ENCODE results near the gene PTAFR. TPM values are rescaled to one million over a fixed set of nuclear protein-coding genes. Genes with fewer than 3 reads are reported as not detected.

The PTAFR gene
- total RNA-seq, 2 donors from 2014 or later = 2.3 to 2.5 TPM

- Histone ChIP-seq H3K36me3 (no peaks in the 10 kb centered on the region), H3K27ac (no peak overlapping the region), H3K4me3 (no peak overlapping the region), H3K4me1 (replicated peaks) (no peaks in the 10 kb centered on the region), H3K9me3 (no peaks in the 10 kb centered on the region), H3K27me3 (replicated peaks; ENCODE audit: insufficient read depth) (no peaks in the 10 kb centered on the region)
- DNase-seq (ENCODE audit: low spot score) = no peak
- 87% methylated on average over 7 of the region's 7 CpGs for WGBS
- intact Hi-C loops (cut with DNase I) = no loop called here
- TF ChIP-seq CTCF (IDR thresholded peaks at IDR 0.05) (no peak), POLR2AphosphoS5 (IDR thresholded peaks at IDR 0.05) (no peak), POLR2A (IDR thresholded peaks at IDR 0.05) (no peak)
Observed at GRCh38 chr1:28159680-28160079, 16.8 kb downstream of the PTAFR start.

- intact Hi-C loops (cut with DNase I) = no loop called here
- WGBS = 86% methylated on average over 4 of the region's 4 CpGs
- H3K4me1 ChIP-seq (replicated peaks) = no peaks in the 10 kb centered on the region
Observed at GRCh38 chr1:28159243-28159642, 17.2 kb downstream of the PTAFR start.

GRCh38 chr1:28157894-28158293 is 18.6 kb downstream of the PTAFR start:
- no peaks in the 10 kb centered on the region for H3K27me3 ChIP-seq (replicated peaks; ENCODE audit: insufficient read depth)
- H3K27ac ChIP-seq = no peak overlapping the region
- H3K4me1 ChIP-seq (replicated peaks) = no peaks in the 10 kb centered on the region
- no peak for DNase-seq (ENCODE audit: low spot score)
- WGBS = 72% methylated on average over 8 of the region's 8 CpGs
- TF ChIP-seq POLR2AphosphoS5 (IDR thresholded peaks at IDR 0.05) (no peak), CTCF (IDR thresholded peaks at IDR 0.05) (no peak), POLR2A (IDR thresholded peaks at IDR 0.05) (no peak)
- no peaks in the 10 kb centered on the region for H3K9me3 ChIP-seq
- intact Hi-C loops (cut with DNase I) = no loop called here
- no peaks in the 10 kb centered on the region for H3K36me3 ChIP-seq
- no peak overlapping the region for H3K4me3 ChIP-seq

More at GRCh38 chr1:28159243-28159642, 17.2 kb downstream of the PTAFR start:
- no peak overlapping the region for H3K4me3 ChIP-seq
- no peaks in the 10 kb centered on the region for H3K9me3 ChIP-seq
- no peak for DNase-seq (ENCODE audit: low spot score)
- H3K36me3 ChIP-seq = no peaks in the 10 kb centered on the region
- no peaks in the 10 kb centered on the region for H3K27me3 ChIP-seq (replicated peaks; ENCODE audit: insufficient read depth)
- no peak for TF ChIP-seq POLR2A (IDR thresholded peaks at IDR 0.05)
- TF ChIP-seq CTCF (IDR thresholded peaks at IDR 0.05) = no peak
- TF ChIP-seq POLR2AphosphoS5 (IDR thresholded peaks at IDR 0.05) = no peak
- no peak overlapping the region for H3K27ac ChIP-seq

- DNase-seq (ENCODE audit: low spot score) = no peak
- 86% methylated on average over 4 of the region's 4 CpGs for WGBS
- Histone ChIP-seq H3K4me3 (no peak overlapping the region), H3K36me3 (no peaks in the 10 kb centered on the region), H3K27ac (no peak overlapping the region), H3K9me3 (no peaks in the 10 kb centered on the region), H3K27me3 (replicated peaks; ENCODE audit: insufficient read depth) (no peaks in the 10 kb centered on the region), H3K4me1 (replicated peaks) (no peaks in the 10 kb centered on the region)
- intact Hi-C loops (cut with DNase I) = no loop called here
- TF ChIP-seq POLR2AphosphoS5 (IDR thresholded peaks at IDR 0.05) = no peak
- TF ChIP-seq POLR2A (IDR thresholded peaks at IDR 0.05) = no peak
- TF ChIP-seq CTCF (IDR thresholded peaks at IDR 0.05) = no peak
Observed at GRCh38 chr1:28156821-28157220, 19.7 kb downstream of the PTAFR start.

GRCh38 chr1:28155628-28156027 is 20.9 kb downstream of the PTAFR start:
- TF ChIP-seq CTCF (IDR thresholded peaks at IDR 0.05) (no peak), POLR2A (IDR thresholded peaks at IDR 0.05) (no peak), POLR2AphosphoS5 (IDR thresholded peaks at IDR 0.05) (no peak)
- intact Hi-C loops (cut with DNase I) = no loop called here
- H3K4me3 ChIP-seq = no peak overlapping the region

More at GRCh38 chr1:28155628-28156027, 20.9 kb downstream of the PTAFR start:
- H3K27ac ChIP-seq = no peak overlapping the region
- no peaks in the 10 kb centered on the region for H3K9me3 ChIP-seq
- no peaks in the 10 kb centered on the region for H3K36me3 ChIP-seq
- 97% methylated on average over 4 of the region's 4 CpGs for WGBS
- no peaks in the 10 kb centered on the region for H3K27me3 ChIP-seq (replicated peaks; ENCODE audit: insufficient read depth)
- DNase-seq (ENCODE audit: low spot score) = no peak
- H3K4me1 ChIP-seq (replicated peaks) = no peaks in the 10 kb centered on the region
